PC-3 (cell line): ENCODE measurements around the gene DMKN. TPM values are rescaled to one million over a fixed set of nuclear protein-coding genes. Genes with fewer than 3 reads are reported as not detected.
"Not testable (repeated sequence)": the region's sequence is repeated elsewhere in the genome, so short reads cannot be mapped to it uniquely, and the experiment has no call there.

ENCODE experiments used
- ATAC-seq: fragments of 200-7000 bp; cut with Tn5 transposase; 2 replicates; pipeline ENCODE4 v1.9.1; 2020; ENCODE audit warnings: mild to moderate bottlenecking, moderate library complexity
- BruUV-seq: library from RNA; stranded (reverse); fragments of 400-500 nt; replicated peaks from 2 replicates; lab custom pipeline; 2021; lab: Mats Ljungman, UMichigan
- CTCF ChIA-PET: fragments of 300-600 bp; sonication (Branson Sonifier 250); formaldehyde crosslinking; loops from one replicate; lab custom pipeline; 2022; ENCODE audit warnings: antibody characterized with exemption; lab: Charles Lee
- POLR2A ChIA-PET: fragments of 300-600 bp; sonication (Branson Sonifier 250); formaldehyde crosslinking; loops from one replicate; lab custom pipeline; 2022; ENCODE audit warnings: antibody characterized with exemption; ENCODE audit not compliant: unreplicated experiment; lab: Charles Lee
- DNase-seq: peaks from one replicate; pipeline ENCODE4 v3.0.0-alpha.2; 2015
- H2AFZ ChIP-seq: fragments of 300-600 bp; sonication (generic); 2 replicates; pipeline ENCODE4 v1.6.0; 2016; ENCODE audit warnings: antibody characterized with exemption, low read length
- H3F3A ChIP-seq: fragments of 300-600 bp; sonication (generic); one replicate; pipeline ENCODE4 v1.6.0; 2017; ENCODE audit warnings: antibody characterized with exemption, low read length, control low read depth, mild to moderate bottlenecking; ENCODE audit not compliant: unreplicated experiment
- H3K27ac ChIP-seq: fragments of 300-600 bp; sonication (generic); 2 replicates; pipeline ENCODE4 v1.5.1; 2016; ENCODE audit warnings: mild to moderate bottlenecking, low read length
- H3K27me3 ChIP-seq: fragments of 300-600 bp; sonication (generic); 2 replicates; pipeline ENCODE4 v1.6.1; 2016; ENCODE audit warnings: low read length, mixed read lengths
- H3K36me3 ChIP-seq: fragments of 300-600 bp; sonication (generic); 2 replicates; pipeline ENCODE4 v1.6.1; 2016; ENCODE audit warnings: low read depth, mixed run types, low read length, mixed read lengths
- H3K4me1 ChIP-seq: fragments of 300-600 bp; sonication (generic); 2 replicates; pipeline ENCODE4 v1.5.1; 2016; ENCODE audit warnings: low read length; ENCODE audit not compliant: insufficient read depth
- H3K4me2 ChIP-seq: fragments of 300-600 bp; sonication (generic); 2 replicates; pipeline ENCODE4 v1.6.0; 2016; ENCODE audit warnings: low read length
- H3K4me3 ChIP-seq: fragments of 300-600 bp; sonication (generic); 2 replicates; pipeline ENCODE4 v1.5.1; 2016; ENCODE audit warnings: mild to moderate bottlenecking, low read length, mixed read lengths
- H3K79me2 ChIP-seq: fragments of 300-600 bp; sonication (generic); 2 replicates; pipeline ENCODE4 v1.6.1; 2017; ENCODE audit warnings: low read length, mixed read lengths
- H3K9ac ChIP-seq: fragments of 300-600 bp; sonication (generic); 2 replicates; pipeline ENCODE4 v1.6.0; 2016; ENCODE audit warnings: mild to moderate bottlenecking, low read length
- H3K9me2 ChIP-seq: fragments of 300-600 bp; sonication (generic); replicated peaks from 2 replicates; pipeline ENCODE4 v1.6.1; 2016; ENCODE audit warnings: mixed run types, low read length, mixed read lengths
- H3K9me3 ChIP-seq: fragments of 300-600 bp; sonication (generic); 2 replicates; pipeline ENCODE4 v1.6.1; 2016; ENCODE audit warnings: low read length, mixed read lengths
- H4K20me1 ChIP-seq: fragments of 300-600 bp; sonication (generic); 2 replicates; pipeline ENCODE4 v1.6.1; 2016; ENCODE audit warnings: low read length, mixed read lengths
- CTCF ChIP-seq: fragments of 300-600 bp; sonication (generic); conservative IDR thresholded peaks from 2 replicates; pipeline ENCODE4 v1.5.1; 2017; ENCODE audit warnings: antibody characterized with exemption, low read depth, mild to moderate bottlenecking, low read length
- EZH2 ChIP-seq: fragments of 300-600 bp; sonication (generic); IDR thresholded peaks from one replicate; pipeline ENCODE4 v1.6.1; 2017; ENCODE audit warnings: antibody characterized with exemption, mild to moderate bottlenecking, low read length; ENCODE audit not compliant: unreplicated experiment
- EZH2phosphoT487 ChIP-seq: fragments of 300-600 bp; sonication (generic); IDR thresholded peaks from 2 replicates; pipeline ENCODE4 v1.6.1; 2018; ENCODE audit warnings: mild to moderate bottlenecking, antibody characterized with exemption, low read length, borderline replicate concordance
- intact Hi-C: fragments of 100-400 bp; cut with micrococcal nuclease; formaldehyde crosslinking; loops from 2 replicates; pipeline ENCODE4 v1.9.0; 2023
- total RNA-seq: library from RNA; depleted of rRNA; stranded (reverse); fragments of >200 nt; gene quantifications from 2 replicates; pipeline ENCODE4 v1.2.3, GENCODE V29; 2014

Gene DMKN
- total RNA-seq, 1 experiment from 2014 or later = 128 TPM

DNA sequence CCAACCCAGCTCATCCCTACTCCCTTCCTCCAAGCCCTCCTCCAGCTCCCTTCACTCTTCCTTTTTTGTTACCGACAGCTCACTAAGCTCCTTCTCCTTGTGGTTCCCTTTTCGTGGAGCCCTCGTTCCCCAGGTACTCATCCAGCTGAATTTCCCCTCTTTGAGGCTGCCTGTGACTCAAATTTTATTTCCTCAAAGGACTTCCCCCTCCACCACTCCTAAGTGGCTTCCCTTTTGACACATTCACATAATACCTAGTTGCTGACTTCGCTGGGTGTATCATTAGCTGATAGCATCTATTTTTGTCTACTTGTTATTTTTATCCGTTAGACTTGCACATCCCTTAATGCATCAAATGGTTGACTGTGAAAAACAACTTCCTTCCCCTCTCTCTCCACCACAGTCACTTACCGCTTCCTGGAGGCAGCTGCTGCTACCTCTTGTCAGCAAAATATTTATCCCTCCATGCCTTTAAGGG, 50.9 kb downstream of the DMKN start:
- Histone ChIP-seq H2AFZ (no peak overlapping the region), H3K9ac (no peak overlapping the region), H3K4me3 (no peak overlapping the region), H3K79me2 (no peaks in the 10 kb centered on the region), H3F3A (no peaks in the 10 kb centered on the region), H3K9me2 (no peaks in the 10 kb centered on the region), H3K27me3 (peaks cover 2% of the 10 kb centered on the region; the same call in 1 of the 2 replicates), H3K4me1 (no peaks in the 10 kb centered on the region), H3K4me2 (no peak overlapping the region), H3K27ac (no peak overlapping the region), H4K20me1 (no peaks in the 10 kb centered on the region), H3K9me3 (no peaks in the 10 kb centered on the region), H3K36me3 (no peaks in the 10 kb centered on the region)
- no peak for TF ChIP-seq EZH2
- no peak for TF ChIP-seq EZH2phosphoT487
- no peak for TF ChIP-seq CTCF
- ChIA-PET POLR2A (no interaction called here), CTCF (no interaction called here)
- BruUV-seq = no TSS peak
- intact Hi-C loops = no loop called here
- DNase-seq (no peak), ATAC-seq (no peak)

- BruUV-seq, H3K4me3 ChIP-seq, H2AFZ ChIP-seq, H3K9me2 ChIP-seq, H3F3A ChIP-seq, DNase-seq, H3K4me2 ChIP-seq, H3K36me3 ChIP-seq, H3K4me1 ChIP-seq, H3K27ac ChIP-seq, intact Hi-C loops, POLR2A ChIA-PET, H3K27me3 ChIP-seq, H3K9ac ChIP-seq, H3K79me2 ChIP-seq, H4K20me1 ChIP-seq, ATAC-seq, CTCF ChIA-PET, H3K9me3 ChIP-seq: not testable (repeated sequence)
Observed at GRCh38 chr19:35461788-35462187, 51.7 kb downstream of the DMKN start.

- ChIA-PET CTCF (no interaction called here), POLR2A (no interaction called here)
- H3K4me3 ChIP-seq = no peak overlapping the region
- H2AFZ ChIP-seq = no peak overlapping the region
- no peak overlapping the region for H3K4me2 ChIP-seq
- TF ChIP-seq EZH2 (no peak), CTCF (no peak), EZH2phosphoT487 (no peak)
- peaks cover 6% of the 10 kb centered on the region for H3K27me3 ChIP-seq
- BruUV-seq = no TSS peak
- intact Hi-C loops = no loop called here
- H3K4me1 ChIP-seq = no peaks in the 10 kb centered on the region
- H3K9ac ChIP-seq = no peak overlapping the region
- no peaks in the 10 kb centered on the region for H3K9me3 ChIP-seq
- DNase-seq (no peak), ATAC-seq (no peak)
- H3K79me2 ChIP-seq = no peaks in the 10 kb centered on the region
- H3K27ac ChIP-seq = no peak overlapping the region
- no peaks in the 10 kb centered on the region for H3F3A ChIP-seq
- no peaks in the 10 kb centered on the region for H4K20me1 ChIP-seq
- H3K9me2 ChIP-seq = no peaks in the 10 kb centered on the region
- H3K36me3 ChIP-seq = no peaks in the 10 kb centered on the region
Observed at GRCh38 chr19:35461060-35461459, 52.4 kb downstream of the DMKN start.
